COLO668 (cell line): ENCODE measurements around the gene KRTAP5-4.
"Not testable (repeated sequence)": the region's sequence is repeated elsewhere in the genome, so short reads cannot be mapped to it uniquely, and the experiment has no call there.

Experiments
- DNase-seq: peaks from one replicate; lab custom pipeline; 2025; ENCODE audit not compliant: unreplicated experiment; lab: John Stamatoyannopoulos, UW

The KRTAP5-4 gene

GRCh38 chr11:1653541-1654387, 31.8 kb upstream of the KRTAP5-4 start:
- no peak for DNase-seq

- peak; percentile 25 for DNase-seq
Observed at GRCh38 chr11:1652771-1653540, 31.0 kb upstream of the KRTAP5-4 start.

- no peak for DNase-seq
Observed at GRCh38 chr11:1652442-1652770, 30.5 kb upstream of the KRTAP5-4 start.

GRCh38 chr11:1652026-1652425, 30.1 kb upstream of the KRTAP5-4 start:
- DNase-seq: no peak

- DNase-seq: no peak
Observed at GRCh38 chr11:1651411-1651980, 29.6 kb upstream of the KRTAP5-4 start.

GRCh38 chr11:1650918-1651262, 29.0 kb upstream of the KRTAP5-4 start:
- DNase-seq: no peak

GRCh38 chr11:1650034-1650917, 28.3 kb upstream of the KRTAP5-4 start:
- no peak for DNase-seq

GRCh38 chr11:1648653-1649420, 26.9 kb upstream of the KRTAP5-4 start:
- no peak for DNase-seq

- DNase-seq: no peak
Observed at GRCh38 chr11:1647901-1648652, 26.1 kb upstream of the KRTAP5-4 start.

GRCh38 chr11:1646540-1646939, 24.6 kb upstream of the KRTAP5-4 start:
- DNase-seq: not testable (repeated sequence)

GRCh38 chr11:1645357-1645821, 23.5 kb upstream of the KRTAP5-4 start:
- no peak for DNase-seq

GRCh38 chr11:1644601-1645356, 22.8 kb upstream of the KRTAP5-4 start:
- no peak for DNase-seq

- DNase-seq: no peak
Observed at GRCh38 chr11:1643146-1643690, 21.3 kb upstream of the KRTAP5-4 start.

- DNase-seq: no peak
Observed at GRCh38 chr11:1642288-1643145, 20.6 kb upstream of the KRTAP5-4 start.

- no peak for DNase-seq
Observed at GRCh38 chr11:1641096-1641495, 19.2 kb upstream of the KRTAP5-4 start.

- peak; percentile 62 for DNase-seq
Observed at GRCh38 chr11:1640076-1640946, 18.4 kb upstream of the KRTAP5-4 start.

- DNase-seq: no peak
Observed at GRCh38 chr11:1639666-1640065, 17.7 kb upstream of the KRTAP5-4 start.
